Ascending aorta (tissue), 2 donors: ENCODE results near the gene TCERG1. TPM values are rescaled to one million over a fixed set of nuclear protein-coding genes. Genes with fewer than 3 reads are reported as not detected.

Experiments
- DNase-seq, 2 donors: peaks; one replicate each; pipeline ENCODE4 v3.0.0-alpha.2; 2019; ENCODE audit warnings: low spot score in 2 of 2
- H3K27ac ChIP-seq, 2 donors: fragments of 200-600 bp; sonication (generic); one replicate each; pipeline ENCODE4 v1.5.1; 2016 to 2017; ENCODE audit warnings: mild to moderate bottlenecking in 1 of 2
- H3K27me3 ChIP-seq: fragments of 200-600 bp; sonication (generic); one replicate; pipeline ENCODE4 v1.5.1; 2017
- H3K36me3 ChIP-seq, 2 donors: fragments of 200-600 bp; sonication (generic); one replicate each; pipeline ENCODE4 v1.5.1; 2016
- H3K4me1 ChIP-seq, 2 donors: fragments of 200-600 bp; sonication (generic); one replicate each; pipeline ENCODE4 v1.5.1; 2016 to 2017; ENCODE audit warnings: mild to moderate bottlenecking in 1 of 2
- H3K4me3 ChIP-seq, 2 donors: fragments of 200-600 bp; sonication (generic); one replicate each; pipeline ENCODE4 v1.5.1; 2016 to 2017; ENCODE audit warnings: mild to moderate bottlenecking in 1 of 2
- H3K9me3 ChIP-seq, 2 donors: fragments of 200-600 bp; sonication (generic); one replicate each; pipeline ENCODE4 v1.5.1; 2016
- intact Hi-C: fragments of 100-400 bp; cut with DNase I; formaldehyde crosslinking; loops from one replicate; pipeline ENCODE4 v1.15.1; 2023
- total RNA-seq: library from RNA; depleted of rRNA; stranded (reverse); fragments of >200 nt; gene quantifications from one replicate; pipeline ENCODE4 v1.1.0, GENCODE V29; 2016
- TF ChIP-seq, protein P1 (sequence below), 3 experiments: fragments of 200-600 bp in 2 of 3; fragments of 450-650 bp in 1 of 3; sonication (generic) in 2 of 3; IDR thresholded peaks; one replicate each; pipeline ENCODE4 v1.5.1; 2016 to 2019; ENCODE audit warnings: antibody characterized with exemption in 3 of 3, mild to moderate bottlenecking in 1 of 3, moderate library complexity in 1 of 3

TCERG1 gene
- total RNA-seq, 1 donor from 2014 or later, result 39.8 TPM

DNA sequence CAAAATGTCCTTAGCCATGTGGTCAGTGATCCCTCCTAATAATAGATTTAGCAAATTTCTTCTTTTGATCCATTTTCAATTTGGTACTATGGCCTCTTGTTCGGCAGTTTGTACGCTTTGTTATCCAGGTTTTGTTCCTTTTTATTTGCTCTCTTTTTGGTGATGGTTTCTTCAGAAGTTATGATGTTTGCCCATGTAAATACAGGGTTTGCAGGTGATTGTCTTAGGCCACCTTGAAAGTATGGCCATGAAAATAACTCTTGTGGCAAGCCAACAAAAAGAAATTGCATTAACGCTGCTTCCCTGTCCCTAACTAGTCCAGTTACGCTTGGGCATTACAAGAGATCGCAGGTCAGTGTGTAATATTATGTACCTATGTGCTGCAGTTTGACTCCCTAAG lies 60.3 kb downstream of the TCERG1 start:
- intact Hi-C loops, result no loop called here
- Histone ChIP-seq H3K27ac (no peak overlapping the region), H3K9me3 (no peaks in the 10 kb centered on the region), H3K27me3 (no peaks in the 10 kb centered on the region), H3K4me3 (no peak overlapping the region), H3K36me3 (peaks cover 54 to 62% of the 10 kb centered on the region in 2 donors), H3K4me1 (no peaks in the 10 kb centered on the region)
- no peak for DNase-seq
- TF ChIP-seq, protein P1, sequence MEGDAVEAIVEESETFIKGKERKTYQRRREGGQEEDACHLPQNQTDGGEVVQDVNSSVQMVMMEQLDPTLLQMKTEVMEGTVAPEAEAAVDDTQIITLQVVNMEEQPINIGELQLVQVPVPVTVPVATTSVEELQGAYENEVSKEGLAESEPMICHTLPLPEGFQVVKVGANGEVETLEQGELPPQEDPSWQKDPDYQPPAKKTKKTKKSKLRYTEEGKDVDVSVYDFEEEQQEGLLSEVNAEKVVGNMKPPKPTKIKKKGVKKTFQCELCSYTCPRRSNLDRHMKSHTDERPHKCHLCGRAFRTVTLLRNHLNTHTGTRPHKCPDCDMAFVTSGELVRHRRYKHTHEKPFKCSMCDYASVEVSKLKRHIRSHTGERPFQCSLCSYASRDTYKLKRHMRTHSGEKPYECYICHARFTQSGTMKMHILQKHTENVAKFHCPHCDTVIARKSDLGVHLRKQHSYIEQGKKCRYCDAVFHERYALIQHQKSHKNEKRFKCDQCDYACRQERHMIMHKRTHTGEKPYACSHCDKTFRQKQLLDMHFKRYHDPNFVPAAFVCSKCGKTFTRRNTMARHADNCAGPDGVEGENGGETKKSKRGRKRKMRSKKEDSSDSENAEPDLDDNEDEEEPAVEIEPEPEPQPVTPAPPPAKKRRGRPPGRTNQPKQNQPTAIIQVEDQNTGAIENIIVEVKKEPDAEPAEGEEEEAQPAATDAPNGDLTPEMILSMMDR (IDR thresholded peaks at IDR 0.05), result no peak

DNA sequence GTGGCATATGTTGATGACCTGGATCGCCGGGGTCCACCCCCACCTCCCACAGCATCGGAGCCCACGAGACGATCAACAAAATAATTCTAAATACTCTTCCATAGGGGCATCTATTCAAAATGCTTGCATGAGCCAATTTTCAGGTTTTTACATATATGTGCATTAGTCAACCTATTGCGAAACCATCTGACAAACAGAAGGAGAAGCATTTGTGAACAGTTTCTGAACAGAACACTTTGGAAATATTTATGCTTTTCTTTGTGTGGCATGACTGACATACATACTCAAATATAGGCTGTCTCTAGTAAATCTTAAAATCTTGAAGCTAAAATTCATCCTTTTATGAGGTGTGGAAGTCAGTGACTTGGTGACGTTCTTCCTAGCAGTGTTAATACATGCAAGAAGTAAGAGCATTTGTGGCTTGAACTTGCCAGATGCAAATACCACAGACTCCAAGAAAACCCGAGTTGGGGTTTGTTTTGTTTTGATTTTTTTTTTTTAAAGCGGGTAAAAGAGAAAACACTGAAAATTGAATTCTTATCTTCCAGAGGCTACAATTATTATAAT lies 63.5 kb downstream of the TCERG1 start:
- TF ChIP-seq, protein P1 (IDR thresholded peaks at IDR 0.05), result no peak
- H3K4me1 ChIP-seq, result no peaks in the 10 kb centered on the region
- H3K4me3 ChIP-seq, result no peak overlapping the region
- H3K27me3 ChIP-seq, result no peaks in the 10 kb centered on the region
- H3K27ac ChIP-seq, result no peak overlapping the region
- DNase-seq, result no peak
- peaks cover 43 to 50% of the 10 kb centered on the region in 2 donors for H3K36me3 ChIP-seq
- intact Hi-C loops, result no loop called here
- no peaks in the 10 kb centered on the region for H3K9me3 ChIP-seq

GRCh38 chr5:146513462-146513861 lies 66.3 kb downstream of the TCERG1 start:
- TF ChIP-seq, protein P1 (IDR thresholded peaks at IDR 0.05), result no peak
- no peaks in the 10 kb centered on the region for H3K9me3 ChIP-seq
- DNase-seq, result no peak
- no peak overlapping the region for H3K4me3 ChIP-seq
- H3K27me3 ChIP-seq, result no peaks in the 10 kb centered on the region
- H3K27ac ChIP-seq, result no peak overlapping the region
- intact Hi-C loops, result no loop called here
- H3K36me3 ChIP-seq, result peaks cover 24 to 29% of the 10 kb centered on the region in 2 donors
- no peaks in the 10 kb centered on the region for H3K4me1 ChIP-seq

GRCh38 chr5:146514575-146514974 lies 67.4 kb downstream of the TCERG1 start:
- TF ChIP-seq, protein P1 (IDR thresholded peaks at IDR 0.05), result no peak
- no peak overlapping the region for H3K4me3 ChIP-seq
- intact Hi-C loops, result no loop called here
- H3K27ac ChIP-seq, result no peak overlapping the region
- H3K27me3 ChIP-seq, result no peaks in the 10 kb centered on the region
- H3K9me3 ChIP-seq, result no peaks in the 10 kb centered on the region
- H3K36me3 ChIP-seq, result peaks cover 18 to 20% of the 10 kb centered on the region in 2 donors
- H3K4me1 ChIP-seq, result no peaks in the 10 kb centered on the region
- DNase-seq, result no peak

GRCh38 chr5:146515473-146516150 lies 68.5 kb downstream of the TCERG1 start:
- no peaks in the 10 kb centered on the region for H3K4me1 ChIP-seq
- intact Hi-C loops, result no loop called here
- no peaks in the 10 kb centered on the region for H3K9me3 ChIP-seq
- no peak overlapping the region for H3K4me3 ChIP-seq
- no peak overlapping the region for H3K27ac ChIP-seq
- TF ChIP-seq, protein P1 (IDR thresholded peaks at IDR 0.05), result no peak
- H3K27me3 ChIP-seq, result no peaks in the 10 kb centered on the region
- DNase-seq, result no peak
- H3K36me3 ChIP-seq, result peaks cover 8 to 9% of the 10 kb centered on the region in 2 donors
